Measurements from ENCODE around the gene IGF2BP3. TPM values are rescaled to one million over a fixed set of nuclear protein-coding genes. Genes with fewer than 3 reads are reported as not detected.
A peak's percentile ranks its signal among the peaks of the same experiment; 100 is the strongest.

Gene IGF2BP3
- total and polyA plus RNA-seq, 2 donors (not counting 3 experiments of a cell fraction or from before 2014, with no cell fraction given) = 41.2 to 111 TPM

- Histone ChIP-seq H3K27ac (ENCODE audit: insufficient read depth, low read depth, low read length) (no peak overlapping the region), H4K20me1 (replicated peaks; ENCODE audit: control insufficient read depth, extremely low read depth, insufficient read depth, low read length) (no peaks in the 10 kb centered on the region), H3K9me1 (replicated peaks; ENCODE audit: control insufficient read depth, extremely low read depth, insufficient read depth, low read length) (no peaks in the 10 kb centered on the region), H3K4me1 (ENCODE audit: control insufficient read depth, extremely low read depth, insufficient read depth, low read length) (peaks cover 9% of the 10 kb centered on the region), H3K9me3 (replicated peaks; ENCODE audit: control insufficient read depth, insufficient read depth, low read length) (no peaks in the 10 kb centered on the region), H3K4me3 (replicated peaks in 1 of 3; ENCODE audit: insufficient read depth in 1 of 3, low read depth in 1 of 3, low read length in 3 of 3) (no peak overlapping the region), H2AFZ (ENCODE audit: low read depth, low read length) (no peak overlapping the region), H3K36me3 (ENCODE audit: control insufficient read depth in 2 of 2, extremely low read depth in 1 of 2, insufficient read depth in 2 of 2, low read length in 2 of 2) (no peaks in the 10 kb centered on the region), H3K9ac (replicated peaks; ENCODE audit: extremely low read depth, insufficient read depth, low read length) (no peak overlapping the region), H3K79me2 (ENCODE audit: control insufficient read depth, insufficient read depth, low read length) (no peaks in the 10 kb centered on the region), H3K27me3 (ENCODE audit: control insufficient read depth in 2 of 2, insufficient read depth in 2 of 2, low read length in 2 of 2) (no peaks in the 10 kb centered on the region), H3K4me2 (ENCODE audit: insufficient read depth, low read length) (no peak overlapping the region)
- dilution Hi-C loops (cut with MboI; ENCODE audit: extremely low pct_ligation_motif_present, low sequenced_read_pairs) = loop anchor here (25.0 kb wide), 1 partner anchor 236 kb away; no protein-coding TSS in a partner anchor
- ChIA-PET POLR2A (no interaction called here), CTCF (interaction anchor here (0.6 to 2.1 kb wide), 7 partner anchors 18 to 248 kb away, joined by 3 to 15 read pairs (median 3); no protein-coding TSS in a partner anchor)
- BruUV-seq (replicated peaks) = no TSS peak
- FAIRE-seq = no peak
- peak; percentile 11 to 23 for TF ChIP-seq CTCF (IDR thresholded peaks at IDR 0.05; ENCODE audit: extremely low read depth in 1 of 2, insufficient read depth in 1 of 2, low read depth in 1 of 2, low read length in 2 of 2)
- no peak for TF ChIP-seq GATA2 (IDR thresholded peaks at IDR 0.05; ENCODE audit: insufficient read depth, insufficient read length, low read depth, low read length)
- intact Hi-C loops (cut with micrococcal nuclease) = loop anchor here (2.0 kb wide), 1 partner anchor 80 kb away; no protein-coding TSS in a partner anchor
- no peak for DNase-seq (ENCODE audit: low read depth, low spot score)
Measured at GRCh38 chr7:23276376-23276775, 193.9 kb downstream of the IGF2BP3 start.

- FAIRE-seq = no peak
- TF ChIP-seq GATA2 (IDR thresholded peaks at IDR 0.05; ENCODE audit: insufficient read depth, insufficient read length, low read depth, low read length) = no peak
- TF ChIP-seq CTCF (IDR thresholded peaks at IDR 0.05; ENCODE audit: extremely low read depth in 1 of 2, insufficient read depth in 1 of 2, low read depth in 1 of 2, low read length in 2 of 2) = no peak
- TF ChIP-seq JUN (IDR thresholded peaks at IDR 0.05; ENCODE audit: borderline replicate concordance, insufficient read depth, insufficient read length, low read depth) = no peak
- no peak for TF ChIP-seq FOS (IDR thresholded peaks at IDR 0.05; ENCODE audit: borderline replicate concordance, insufficient read depth, low read length)
- no peak for TF ChIP-seq EZH2 (IDR thresholded peaks at IDR 0.05; ENCODE audit: borderline replicate concordance, low read depth, low read length, severe bottlenecking)
- no peak for TF ChIP-seq MYC (IDR thresholded peaks at IDR 0.05; ENCODE audit: low read depth, low read length)
- no peak for TF ChIP-seq POLR2AphosphoS5 (IDR thresholded peaks at IDR 0.05; ENCODE audit: insufficient read depth, low read depth, low read length)
- TF ChIP-seq MAX (IDR thresholded peaks at IDR 0.05; ENCODE audit: insufficient read depth, insufficient read length) = no peak
- TF ChIP-seq POLR2A (IDR thresholded peaks at IDR 0.05; ENCODE audit: low read depth, low read length) = no peak
- Histone ChIP-seq H3K9me3 (replicated peaks; ENCODE audit: control insufficient read depth, insufficient read depth, low read length) (no peaks in the 10 kb centered on the region), H3K4me3 (replicated peaks in 1 of 3; ENCODE audit: insufficient read depth in 1 of 3, low read depth in 1 of 3, low read length in 3 of 3) (no peak overlapping the region), H3K79me2 (ENCODE audit: control insufficient read depth, insufficient read depth, low read length) (no peaks in the 10 kb centered on the region), H3K9me1 (replicated peaks; ENCODE audit: control insufficient read depth, extremely low read depth, insufficient read depth, low read length) (no peaks in the 10 kb centered on the region), H3K9ac (replicated peaks; ENCODE audit: extremely low read depth, insufficient read depth, low read length) (no peak overlapping the region), H3K27me3 (ENCODE audit: control insufficient read depth in 2 of 2, insufficient read depth in 2 of 2, low read length in 2 of 2) (no peaks in the 10 kb centered on the region), H3K36me3 (ENCODE audit: control insufficient read depth in 2 of 2, extremely low read depth in 1 of 2, insufficient read depth in 2 of 2, low read length in 2 of 2) (no peaks in the 10 kb centered on the region), H2AFZ (ENCODE audit: low read depth, low read length) (no peak overlapping the region), H4K20me1 (replicated peaks; ENCODE audit: control insufficient read depth, extremely low read depth, insufficient read depth, low read length) (no peaks in the 10 kb centered on the region), H3K27ac (ENCODE audit: insufficient read depth, low read depth, low read length) (no peak overlapping the region), H3K4me2 (ENCODE audit: insufficient read depth, low read length) (no peak overlapping the region), H3K4me1 (ENCODE audit: control insufficient read depth, extremely low read depth, insufficient read depth, low read length) (peaks cover 9% of the 10 kb centered on the region)
- no TSS peak for BruUV-seq (replicated peaks)
- intact Hi-C loops (cut with micrococcal nuclease) = loop anchor here (2.0 kb wide), 1 partner anchor 81 kb away; no protein-coding TSS in a partner anchor
- dilution Hi-C loops (cut with MboI; ENCODE audit: extremely low pct_ligation_motif_present, low sequenced_read_pairs) = loop anchor here (25.0 kb wide), 1 partner anchor 236 kb away; no protein-coding TSS in a partner anchor
- ChIA-PET POLR2A (no interaction called here), CTCF (interaction anchor here (0.6 to 2.1 kb wide), 6 partner anchors 19 to 248 kb away, joined by 3 to 15 read pairs (median 3); no protein-coding TSS in a partner anchor)
- DNase-seq (ENCODE audit: low read depth, low spot score) = no peak
Measured at GRCh38 chr7:23275912-23276311, 194.4 kb downstream of the IGF2BP3 start.

Measured in endothelial cell of umbilical vein (primary cell).